ENCODE measurements around the gene CAT. TPM values are rescaled to one million over a fixed set of nuclear protein-coding genes. Genes with fewer than 3 reads are reported as not detected.

CAT gene
- total and polyA plus RNA-seq, 3 donors from 2014 or later: 30.2 to 38.2 (median 30.3) TPM

GRCh38 chr11:34483106-34483874 lies 44.6 kb downstream of the CAT start:
- intact Hi-C loops (cut with DNase I; ENCODE audit: low total_unique reads): no loop called here
- Histone ChIP-seq H3K27ac (no peak overlapping the region), H3K4me3 (no peak overlapping the region), H3K4me1 (no peaks in the 10 kb centered on the region), H3K9me3 (no peaks in the 10 kb centered on the region), H3K27me3 (no peaks in the 10 kb centered on the region), H3K36me3 (ENCODE audit: low read depth, missing control alignments) (no peaks in the 10 kb centered on the region)
- no peak for TF ChIP-seq POLR2A (IDR thresholded peaks at IDR 0.05)
- TF ChIP-seq CTCF (IDR thresholded peaks at IDR 0.05): no peak
- WGBS, 2 donors: 83 to 87% methylated on average over 9 of the region's 9 CpGs
- no peak for DNase-seq

GRCh38 chr11:34487430-34487829 lies 48.7 kb downstream of the CAT start:
- 78 to 88% methylated on average over 7 of the region's 7 CpGs for WGBS, 2 donors
- no peak overlapping the region for H3K27ac ChIP-seq
- H3K4me1 ChIP-seq: no peaks in the 10 kb centered on the region
- no peak overlapping the region for H3K4me3 ChIP-seq
- no peak for TF ChIP-seq POLR2A (IDR thresholded peaks at IDR 0.05)
- TF ChIP-seq CTCF (IDR thresholded peaks at IDR 0.05): no peak
- intact Hi-C loops (cut with DNase I; ENCODE audit: low total_unique reads): no loop called here
- no peaks in the 10 kb centered on the region for H3K9me3 ChIP-seq
- DNase-seq: no peak
- no peaks in the 10 kb centered on the region for H3K27me3 ChIP-seq
- no peaks in the 10 kb centered on the region for H3K36me3 ChIP-seq (ENCODE audit: low read depth, missing control alignments)

- Histone ChIP-seq H3K4me1 (no peaks in the 10 kb centered on the region), H3K9me3 (no peaks in the 10 kb centered on the region), H3K27ac (no peak overlapping the region), H3K36me3 (ENCODE audit: low read depth, missing control alignments) (no peaks in the 10 kb centered on the region), H3K4me3 (no peak overlapping the region), H3K27me3 (no peaks in the 10 kb centered on the region)
- 93 to 95% methylated on average over 12 of the region's 12 CpGs for WGBS, 2 donors
- TF ChIP-seq CTCF (IDR thresholded peaks at IDR 0.05): no peak
- no peak for TF ChIP-seq POLR2A (IDR thresholded peaks at IDR 0.05)
- intact Hi-C loops (cut with DNase I; ENCODE audit: low total_unique reads): no loop called here
- DNase-seq: no peak
These were observed 50.3 kb downstream of the CAT start for GRCh38 chr11:34488855-34489557.

GRCh38 chr11:34490304-34490703 lies 51.6 kb downstream of the CAT start:
- Histone ChIP-seq H3K4me3 (no peak overlapping the region), H3K27me3 (no peaks in the 10 kb centered on the region), H3K27ac (no peak overlapping the region), H3K4me1 (no peaks in the 10 kb centered on the region), H3K9me3 (no peaks in the 10 kb centered on the region), H3K36me3 (ENCODE audit: low read depth, missing control alignments) (no peaks in the 10 kb centered on the region)
- intact Hi-C loops (cut with DNase I; ENCODE audit: low total_unique reads): no loop called here
- WGBS, 2 donors: 71 to 88% methylated on average over 1 to 2 of the region's 2 CpGs
- no peak for TF ChIP-seq POLR2A (IDR thresholded peaks at IDR 0.05)
- TF ChIP-seq CTCF (IDR thresholded peaks at IDR 0.05): no peak
- no peak for DNase-seq

Data from testis (tissue), 3 donors.